ENCODE measurements around the gene MEI4.
"Not testable (repeated sequence)": the region's sequence is repeated elsewhere in the genome, so short reads cannot be mapped to it uniquely, and the experiment has no call there.

The MEI4 gene

DNA sequence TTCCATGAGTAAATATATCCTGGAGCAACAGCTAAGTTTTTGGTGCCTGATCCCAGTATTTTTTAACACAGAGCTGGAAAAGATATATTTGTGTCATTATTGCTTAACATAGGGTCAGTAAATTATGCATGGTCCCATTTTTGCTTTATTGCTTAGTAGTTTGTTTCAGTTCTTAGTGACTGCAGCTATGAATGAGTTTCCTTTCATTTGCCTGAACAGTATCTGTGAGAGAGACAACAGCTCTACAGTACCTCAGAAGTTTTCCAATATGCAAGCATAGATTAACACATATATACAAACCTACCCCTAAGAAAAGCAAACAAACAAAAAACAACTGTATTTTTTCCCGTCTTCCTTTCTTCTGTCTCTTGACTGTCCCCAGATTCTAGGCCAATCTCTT lies 160.3 kb downstream of the MEI4 start:
- Histone ChIP-seq H3K4me3 (ENCODE audit: extremely low read depth, insufficient read depth, low read length, poor library complexity, severe bottlenecking) (no peak overlapping the region), H3K36me3 (ENCODE audit: control insufficient read depth, insufficient read depth, low read length) (no peaks in the 10 kb centered on the region), H3K27ac (ENCODE audit: low read depth, low read length, severe bottlenecking) (no peak overlapping the region), H3K9me3 (ENCODE audit: control insufficient read depth, low read length) (no peaks in the 10 kb centered on the region), H3K4me1 (ENCODE audit: control insufficient read depth, insufficient read depth, low read length, poor library complexity, severe bottlenecking) (no peaks in the 10 kb centered on the region)
- WGBS, 2 experiments (ENCODE audit: insufficient coverage in 2 of 2) = 80 to 90% methylated on average over 1 of the region's 1 CpG

DNA sequence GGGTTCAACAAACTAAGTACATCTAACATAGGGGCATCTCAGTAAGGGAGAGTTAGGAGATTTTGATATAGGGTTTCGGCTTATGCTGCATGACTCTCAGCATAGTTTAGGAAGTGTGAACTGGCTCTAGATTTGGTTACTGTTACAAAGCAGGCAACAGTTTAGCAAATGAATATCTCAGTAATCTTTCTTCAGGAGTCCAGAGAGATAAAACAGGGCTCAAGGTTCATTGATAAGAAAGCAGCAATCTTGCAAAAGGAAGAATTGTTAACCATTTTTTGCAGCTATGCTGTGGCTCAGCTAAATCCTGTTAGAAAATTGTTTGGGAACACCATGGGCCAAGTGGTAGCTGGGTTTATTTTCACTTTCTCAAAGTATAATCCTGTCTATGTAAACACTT lies 161.3 kb downstream of the MEI4 start:
- H3K4me3 ChIP-seq (ENCODE audit: extremely low read depth, insufficient read depth, low read length, poor library complexity, severe bottlenecking) = no peak overlapping the region
- H3K4me1 ChIP-seq (ENCODE audit: control insufficient read depth, insufficient read depth, low read length, poor library complexity, severe bottlenecking) = no peaks in the 10 kb centered on the region
- H3K27ac ChIP-seq (ENCODE audit: low read depth, low read length, severe bottlenecking) = no peak overlapping the region
- WGBS, 2 experiments (ENCODE audit: insufficient coverage in 2 of 2) = no CpG with 5 or more reads among the region's 1 CpG
- no peaks in the 10 kb centered on the region for H3K36me3 ChIP-seq (ENCODE audit: control insufficient read depth, insufficient read depth, low read length)
- H3K9me3 ChIP-seq (ENCODE audit: control insufficient read depth, low read length) = no peaks in the 10 kb centered on the region

DNA sequence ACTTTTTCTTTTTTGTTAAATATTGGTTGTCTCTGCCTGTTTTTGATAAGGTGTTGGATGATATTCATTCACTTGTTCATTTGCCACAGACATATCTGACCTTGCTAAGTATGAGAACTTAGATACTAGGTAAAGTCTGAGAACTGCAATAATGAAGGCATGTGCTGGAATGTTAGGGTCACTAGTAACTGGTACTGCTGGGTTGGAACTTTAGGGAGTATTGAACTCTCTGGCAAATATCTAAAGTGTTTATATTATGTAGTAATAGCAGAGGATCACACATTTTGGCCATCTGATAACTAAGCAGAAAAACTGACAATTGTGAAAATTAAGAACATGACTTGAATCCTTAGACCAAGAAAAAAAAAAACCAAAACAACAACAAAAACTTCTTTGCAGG lies 162.7 kb downstream of the MEI4 start:
- no peak overlapping the region for H3K27ac ChIP-seq (ENCODE audit: low read depth, low read length, severe bottlenecking)
- H3K36me3 ChIP-seq (ENCODE audit: control insufficient read depth, insufficient read depth, low read length) = no peaks in the 10 kb centered on the region
- H3K4me3 ChIP-seq (ENCODE audit: extremely low read depth, insufficient read depth, low read length, poor library complexity, severe bottlenecking) = no peak overlapping the region
- no peaks in the 10 kb centered on the region for H3K9me3 ChIP-seq (ENCODE audit: control insufficient read depth, low read length)
- no peaks in the 10 kb centered on the region for H3K4me1 ChIP-seq (ENCODE audit: control insufficient read depth, insufficient read depth, low read length, poor library complexity, severe bottlenecking)

DNA sequence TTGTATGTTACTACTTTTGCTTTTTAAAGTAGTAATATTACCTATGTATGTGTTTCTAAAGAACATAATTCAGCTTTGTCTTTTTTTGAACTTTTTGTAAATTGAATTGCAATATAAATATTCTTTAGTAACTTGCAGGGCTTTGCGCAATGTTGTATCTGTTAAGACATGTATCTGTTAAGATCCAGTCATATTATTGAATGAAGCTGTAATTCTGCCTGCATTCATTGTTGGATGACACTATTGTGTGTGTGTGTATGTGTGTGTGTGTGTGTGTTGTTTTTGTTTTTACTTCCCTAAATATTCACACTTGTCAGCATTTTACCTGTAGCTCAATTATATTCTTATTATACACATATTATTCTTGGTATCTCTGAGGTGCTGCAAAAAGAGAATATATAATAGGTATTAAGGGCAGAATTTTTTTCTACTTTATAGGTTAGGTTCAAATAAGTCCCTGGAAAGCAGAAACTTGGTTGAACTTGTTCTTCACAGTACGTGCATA lies 164.0 kb downstream of the MEI4 start:
- H3K4me1 ChIP-seq (ENCODE audit: control insufficient read depth, insufficient read depth, low read length, poor library complexity, severe bottlenecking) = no peaks in the 10 kb centered on the region
- H3K36me3 ChIP-seq (ENCODE audit: control insufficient read depth, insufficient read depth, low read length) = no peaks in the 10 kb centered on the region
- H3K9me3 ChIP-seq (ENCODE audit: control insufficient read depth, low read length) = no peaks in the 10 kb centered on the region
- H3K4me3 ChIP-seq (ENCODE audit: extremely low read depth, insufficient read depth, low read length, poor library complexity, severe bottlenecking) = no peak overlapping the region
- 100% methylated on average over 1 to 2 of the region's 2 CpGs for WGBS, 2 experiments (ENCODE audit: insufficient coverage in 2 of 2)
- H3K27ac ChIP-seq (ENCODE audit: low read depth, low read length, severe bottlenecking) = no peak overlapping the region

- WGBS, 2 experiments (ENCODE audit: insufficient coverage in 2 of 2) = no CpG with 5 or more reads among the region's 2 CpGs
- H3K27ac ChIP-seq (ENCODE audit: low read depth, low read length, severe bottlenecking) = no peak overlapping the region
- no peaks in the 10 kb centered on the region for H3K36me3 ChIP-seq (ENCODE audit: control insufficient read depth, insufficient read depth, low read length)
- no peaks in the 10 kb centered on the region for H3K9me3 ChIP-seq (ENCODE audit: control insufficient read depth, low read length)
- no peaks in the 10 kb centered on the region for H3K4me1 ChIP-seq (ENCODE audit: control insufficient read depth, insufficient read depth, low read length, poor library complexity, severe bottlenecking)
- H3K4me3 ChIP-seq (ENCODE audit: extremely low read depth, insufficient read depth, low read length, poor library complexity, severe bottlenecking) = no peak overlapping the region
Observed at GRCh38 chr6:77822265-77822664, 169.4 kb downstream of the MEI4 start.

DNA sequence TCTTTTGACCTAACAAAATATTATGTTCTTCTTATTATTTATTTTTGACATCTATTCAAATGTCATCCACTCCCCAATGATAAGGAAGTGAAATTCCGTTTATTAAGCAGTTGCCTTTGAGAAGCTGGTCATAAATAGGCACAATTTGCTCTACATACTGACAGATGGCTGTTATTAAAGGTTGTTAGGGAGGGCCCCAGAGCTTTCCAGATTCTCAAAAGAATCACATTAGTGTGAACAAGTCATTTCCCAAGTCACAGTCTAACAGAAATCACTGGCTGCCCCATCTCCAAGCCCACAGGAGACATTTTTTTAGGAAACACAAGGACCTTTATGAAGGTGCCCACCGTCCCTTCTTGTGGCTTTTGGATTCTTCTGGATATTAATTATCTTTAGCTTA lies 172.4 kb downstream of the MEI4 start:
- Histone ChIP-seq H3K4me1 (ENCODE audit: control insufficient read depth, insufficient read depth, low read length, poor library complexity, severe bottlenecking) (no peaks in the 10 kb centered on the region), H3K9me3 (ENCODE audit: control insufficient read depth, low read length) (no peaks in the 10 kb centered on the region), H3K27ac (ENCODE audit: low read depth, low read length, severe bottlenecking) (no peak overlapping the region), H3K4me3 (ENCODE audit: extremely low read depth, insufficient read depth, low read length, poor library complexity, severe bottlenecking) (no peak overlapping the region), H3K36me3 (ENCODE audit: control insufficient read depth, insufficient read depth, low read length) (no peaks in the 10 kb centered on the region)
- WGBS, 2 experiments (ENCODE audit: insufficient coverage in 2 of 2) = no CpG with 5 or more reads among the region's 2 CpGs

DNA sequence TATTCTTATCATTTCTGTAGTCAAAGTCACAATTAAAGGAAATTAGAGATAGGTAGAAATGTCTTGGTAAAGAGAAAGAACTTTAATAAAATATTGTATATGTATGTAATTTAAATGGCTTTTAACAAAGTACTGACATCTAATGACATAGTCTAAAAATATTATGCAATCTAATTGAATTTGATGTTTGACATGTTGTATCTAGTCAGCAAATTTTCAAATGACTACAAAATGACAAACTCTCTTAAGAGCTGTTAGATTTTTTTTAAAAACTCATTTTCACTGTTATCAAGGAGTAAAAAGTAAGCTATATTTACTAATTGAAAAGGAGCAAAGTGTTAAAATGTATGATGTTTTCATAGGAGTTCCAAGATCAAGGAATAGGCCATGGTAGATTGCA lies 176.9 kb downstream of the MEI4 start:
- H3K27ac ChIP-seq (ENCODE audit: low read depth, low read length, severe bottlenecking) = no peak overlapping the region
- no peaks in the 10 kb centered on the region for H3K9me3 ChIP-seq (ENCODE audit: control insufficient read depth, low read length)
- H3K36me3 ChIP-seq (ENCODE audit: control insufficient read depth, insufficient read depth, low read length) = no peaks in the 10 kb centered on the region
- H3K4me3 ChIP-seq (ENCODE audit: extremely low read depth, insufficient read depth, low read length, poor library complexity, severe bottlenecking) = no peak overlapping the region
- H3K4me1 ChIP-seq (ENCODE audit: control insufficient read depth, insufficient read depth, low read length, poor library complexity, severe bottlenecking) = no peaks in the 10 kb centered on the region

DNA sequence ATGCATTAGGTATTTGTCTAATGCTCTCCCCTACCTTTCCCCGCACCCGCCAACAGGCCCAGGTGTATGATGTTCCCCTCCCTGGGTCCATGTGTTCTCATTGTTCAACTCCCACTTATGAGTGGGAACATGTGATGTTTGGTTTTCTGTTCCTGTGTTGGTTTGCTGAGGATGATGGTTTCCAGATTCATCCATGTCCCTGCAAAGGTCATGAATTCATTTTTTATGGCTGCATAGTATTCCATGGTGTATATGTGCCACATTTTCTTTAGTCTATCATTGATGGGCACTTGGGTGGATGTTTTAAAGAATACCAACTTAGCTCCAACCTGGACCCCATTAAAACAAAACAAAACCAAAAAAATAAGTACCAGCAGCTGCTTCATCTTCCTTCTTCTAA lies 180.9 kb downstream of the MEI4 start:
- not testable (repeated sequence) for H3K4me3 ChIP-seq (ENCODE audit: extremely low read depth, insufficient read depth, low read length, poor library complexity, severe bottlenecking); H3K36me3 ChIP-seq (ENCODE audit: control insufficient read depth, insufficient read depth, low read length); H3K27ac ChIP-seq (ENCODE audit: low read depth, low read length, severe bottlenecking); H3K9me3 ChIP-seq (ENCODE audit: control insufficient read depth, low read length); H3K4me1 ChIP-seq (ENCODE audit: control insufficient read depth, insufficient read depth, low read length, poor library complexity, severe bottlenecking)
- 100% methylated on average over 1 of the region's 2 CpGs; no CpG with 5 or more reads in 1 of the 2 experiments for WGBS, 2 experiments (ENCODE audit: insufficient coverage in 2 of 2)

- no peaks in the 10 kb centered on the region for H3K4me1 ChIP-seq (ENCODE audit: control insufficient read depth, insufficient read depth, low read length, poor library complexity, severe bottlenecking)
- no peak overlapping the region for H3K4me3 ChIP-seq (ENCODE audit: extremely low read depth, insufficient read depth, low read length, poor library complexity, severe bottlenecking)
- no peaks in the 10 kb centered on the region for H3K9me3 ChIP-seq (ENCODE audit: control insufficient read depth, low read length)
- WGBS, 2 experiments (ENCODE audit: insufficient coverage in 2 of 2) = 77 to 93% methylated on average over 2 to 4 of the region's 4 CpGs
- no peak overlapping the region for H3K27ac ChIP-seq (ENCODE audit: low read depth, low read length, severe bottlenecking)
- no peaks in the 10 kb centered on the region for H3K36me3 ChIP-seq (ENCODE audit: control insufficient read depth, insufficient read depth, low read length)
Observed at GRCh38 chr6:77834591-77834996, 181.8 kb downstream of the MEI4 start.

GRCh38 chr6:77837034-77837784 lies 184.4 kb downstream of the MEI4 start:
- 67% methylated on average over 1 of the region's 3 CpGs; no CpG with 5 or more reads in 1 of the 2 experiments for WGBS, 2 experiments (ENCODE audit: insufficient coverage in 2 of 2)
- Histone ChIP-seq H3K4me1 (ENCODE audit: control insufficient read depth, insufficient read depth, low read length, poor library complexity, severe bottlenecking) (no peaks in the 10 kb centered on the region), H3K27ac (ENCODE audit: low read depth, low read length, severe bottlenecking) (no peak overlapping the region), H3K9me3 (ENCODE audit: control insufficient read depth, low read length) (no peaks in the 10 kb centered on the region), H3K4me3 (ENCODE audit: extremely low read depth, insufficient read depth, low read length, poor library complexity, severe bottlenecking) (no peak overlapping the region), H3K36me3 (ENCODE audit: control insufficient read depth, insufficient read depth, low read length) (no peaks in the 10 kb centered on the region)

DNA sequence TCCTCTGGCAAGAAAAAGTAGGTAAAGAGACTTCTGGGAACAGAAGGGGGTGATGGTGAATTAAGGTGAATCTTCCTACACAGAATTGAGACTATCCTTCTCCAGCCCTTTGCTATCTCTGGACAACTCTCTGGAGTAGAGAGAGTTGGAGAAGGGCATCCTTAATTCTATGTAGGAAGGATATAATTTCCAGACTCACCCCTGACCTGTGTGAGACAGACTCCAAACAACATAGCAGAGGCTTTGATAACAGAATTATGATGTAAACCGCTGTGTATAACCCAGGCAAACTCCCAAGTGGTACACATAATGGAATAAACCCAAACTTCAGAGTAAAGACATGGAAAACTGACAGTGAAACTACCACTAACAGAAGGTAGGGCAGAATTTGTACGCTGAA lies 186.5 kb downstream of the MEI4 start:
- H3K4me3 ChIP-seq (ENCODE audit: extremely low read depth, insufficient read depth, low read length, poor library complexity, severe bottlenecking) = no peak overlapping the region
- H3K27ac ChIP-seq (ENCODE audit: low read depth, low read length, severe bottlenecking) = no peak overlapping the region
- no peaks in the 10 kb centered on the region for H3K36me3 ChIP-seq (ENCODE audit: control insufficient read depth, insufficient read depth, low read length)
- H3K4me1 ChIP-seq (ENCODE audit: control insufficient read depth, insufficient read depth, low read length, poor library complexity, severe bottlenecking) = no peaks in the 10 kb centered on the region
- 71% methylated on average over 1 of the region's 2 CpGs; no CpG with 5 or more reads in 1 of the 2 experiments for WGBS, 2 experiments (ENCODE audit: insufficient coverage in 2 of 2)
- no peaks in the 10 kb centered on the region for H3K9me3 ChIP-seq (ENCODE audit: control insufficient read depth, low read length)

All from mesodermal cell (in vitro differentiated cells).